ENCODE data around the gene AHCTF1. TPM values are rescaled to one million over a fixed set of nuclear protein-coding genes. Genes with fewer than 3 reads are reported as not detected.

AHCTF1 gene
- total and polyA plus RNA-seq, 2 of the 8 experiments (the other 6 are each of a cell fraction or from before 2014, with no cell fraction given): 7.9 to 44.5 TPM

DNA sequence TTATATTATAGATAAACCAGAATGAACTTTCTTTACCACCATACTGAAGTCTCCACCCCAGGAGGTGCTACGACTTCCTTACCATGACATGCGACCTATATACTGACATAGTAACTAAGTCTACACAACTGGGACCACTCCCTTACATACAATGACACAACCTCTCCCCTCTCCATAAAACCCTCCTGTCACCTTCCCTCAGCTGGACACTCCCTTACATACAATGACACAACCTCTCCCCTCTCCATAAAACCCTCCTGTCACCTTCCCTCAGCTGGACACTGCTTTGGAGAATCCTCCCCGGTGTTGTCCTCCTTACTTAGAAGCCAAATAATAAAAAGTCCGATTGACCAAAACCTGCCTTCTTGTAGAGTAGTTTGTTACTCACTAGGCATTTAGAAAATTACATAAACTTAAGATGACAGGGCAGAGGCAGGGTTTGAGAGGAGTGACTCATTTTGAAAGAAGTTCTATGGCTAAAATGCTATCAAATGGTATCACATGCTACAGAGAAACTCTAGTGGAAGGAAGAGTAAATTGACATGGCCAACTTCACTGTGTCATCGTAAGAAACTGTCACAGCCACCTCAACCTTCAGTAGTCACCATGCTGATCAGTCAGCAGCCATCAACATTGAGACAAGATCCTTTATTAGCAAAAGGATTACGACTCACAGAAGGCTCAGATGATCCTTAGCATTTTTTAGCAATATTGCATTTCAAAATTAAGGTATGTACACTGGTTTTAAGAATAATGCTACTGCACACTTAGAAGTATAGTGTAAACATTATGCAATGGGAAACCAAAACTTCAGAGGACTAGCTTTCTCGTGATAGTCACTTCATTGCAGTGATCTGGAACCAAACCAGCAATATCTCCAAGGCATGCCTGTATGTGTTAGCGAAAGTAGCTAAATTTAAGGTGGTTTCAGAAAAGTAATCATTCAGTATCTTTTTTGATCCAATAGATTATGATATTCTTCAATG, 56.4 kb downstream of the AHCTF1 start:
- Histone ChIP-seq H3K4me2 (ENCODE audit: insufficient read depth in 1 of 2, low read depth in 2 of 2, low read length in 2 of 2) (no peak overlapping the region), H3K79me1 (ENCODE audit: low read depth, low read length) (no peaks in the 10 kb centered on the region), H3K27me3 (replicated peaks in 1 of 4; ENCODE audit: control insufficient read depth in 3 of 4, extremely low read depth in 1 of 4, insufficient read depth in 3 of 4, low read length in 3 of 4) (no peaks in the 10 kb centered on the region), H3K23ac (ENCODE audit: insufficient read length) (no peak overlapping the region), H2BK20ac (ENCODE audit: low read length) (no peak overlapping the region), H2AFZ (ENCODE audit: low read length) (no peak overlapping the region), H3K79me2 (ENCODE audit: control insufficient read depth in 1 of 2, insufficient read depth in 2 of 2, low read length in 2 of 2) (peaks cover 0 to 13% of the 10 kb centered on the region in 2 experiments; a peak in 2 of 4 replicates), H4K8ac (ENCODE audit: extremely low read depth, insufficient read depth, low read length) (no peak overlapping the region), H2BK15ac (ENCODE audit: low read length) (no peak overlapping the region), H2BK120ac (replicated peaks; ENCODE audit: low read depth, low read length) (no peak overlapping the region), H3K36me3 (ENCODE audit: control insufficient read depth in 2 of 4, insufficient read depth in 4 of 4, low read length in 3 of 4) (peaks cover 9 to 48% (median 26%) of the 10 kb centered on the region in 4 experiments), H3K18ac (ENCODE audit: extremely low read depth, low read length) (no peak overlapping the region), H3K4me1 (replicated peaks in 1 of 4; ENCODE audit: control insufficient read depth in 3 of 4, insufficient read depth in 4 of 4, low read length in 3 of 4) (no peaks in the 10 kb centered on the region), H4K5ac (ENCODE audit: insufficient read length, low read depth, low read length) (no peak overlapping the region), H2AK5ac (ENCODE audit: low read depth, low read length) (no peak overlapping the region), H3K56ac (replicated peaks; ENCODE audit: insufficient read length, low read depth, low read length) (no peak overlapping the region), H2BK12ac (ENCODE audit: low read depth, low read length) (no peak overlapping the region), H3K23me2 (ENCODE audit: low read depth, low read length) (no peaks in the 10 kb centered on the region), H3K14ac (ENCODE audit: insufficient read length) (no peak overlapping the region), H4K91ac (replicated peaks; ENCODE audit: insufficient read length, low read length) (no peak overlapping the region), H3K4ac (replicated peaks; ENCODE audit: insufficient read length, low read depth, low read length) (no peak overlapping the region), H3K4me3 (ENCODE audit: extremely low read depth in 1 of 4, insufficient read depth in 2 of 4, low read depth in 3 of 4, low read length in 4 of 4) (no peak overlapping the region), H3K27ac (ENCODE audit: low read depth, low read length) (no peak overlapping the region), H4K20me1 (replicated peaks in 1 of 2; ENCODE audit: control insufficient read depth in 1 of 2, insufficient read depth in 2 of 2, low read length in 2 of 2) (peaks cover 4 to 8% of the 10 kb centered on the region in 2 experiments), H3K9ac (replicated peaks in 1 of 4; ENCODE audit: extremely low read depth in 1 of 4, low read depth in 3 of 4, low read length in 3 of 4) (no peak overlapping the region), H3K9me3 (ENCODE audit: insufficient read depth in 2 of 2, low read depth in 1 of 2, low read length in 1 of 2) (no peaks in the 10 kb centered on the region), H2BK5ac (ENCODE audit: low read depth, low read length) (no peak overlapping the region)
- TF ChIP-seq SIN3A (conservative IDR thresholded peaks at IDR 0.05 in 1 of 2, IDR thresholded peaks at IDR 0.05 in 1 of 2; ENCODE audit: low read depth in 1 of 2, low read length in 2 of 2): no peak
- no peak for TF ChIP-seq ZNF274 (IDR thresholded peaks at IDR 0.05; ENCODE audit: borderline replicate concordance, extremely low read depth, low read length)
- no peak for TF ChIP-seq TEAD4 (IDR thresholded peaks at IDR 0.05; ENCODE audit: low read depth, low read length)
- no peak for TF ChIP-seq GTF2F1 (IDR thresholded peaks at IDR 0.05; ENCODE audit: borderline replicate concordance, low read depth, low read length)
- TF ChIP-seq RNF2 (IDR thresholded peaks at IDR 0.05; ENCODE audit: borderline replicate concordance, low read depth, low read length, missing control alignments, poor library complexity, severe bottlenecking): no peak
- TF ChIP-seq, protein P1, sequence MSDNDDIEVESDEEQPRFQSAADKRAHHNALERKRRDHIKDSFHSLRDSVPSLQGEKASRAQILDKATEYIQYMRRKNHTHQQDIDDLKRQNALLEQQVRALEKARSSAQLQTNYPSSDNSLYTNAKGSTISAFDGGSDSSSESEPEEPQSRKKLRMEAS (IDR thresholded peaks at IDR 0.05): no peak
- no peak for TF ChIP-seq HDAC6 (IDR thresholded peaks at IDR 0.05; ENCODE audit: low read depth, low read length)
- no peak for TF ChIP-seq JUN (IDR thresholded peaks at IDR 0.05; ENCODE audit: low read depth, low read length)
- no peak for TF ChIP-seq RXRA (IDR thresholded peaks at IDR 0.05; ENCODE audit: insufficient read depth, low read depth, low read length)
- POLR2A ChIA-PET (ENCODE audit: partially characterized antibody): no interaction called here
- no peak for DNase-seq (ENCODE audit: low read depth in 1 of 2, low spot score in 2 of 2)
- FAIRE-seq: no peak
- WGBS, 2 experiments (ENCODE audit: extremely low coverage in 1 of 2, insufficient coverage in 1 of 2, insufficient read length in 1 of 2, insufficient replicate concordance in 2 of 2, low coverage in 1 of 2, low lambda C conversion rate in 2 of 2, missing lambda C conversion rate in 1 of 2): 91% methylated on average over 8 of the region's 8 CpGs; no CpG with 5 or more reads in 1 of the 2 experiments
- CTCF ChIA-PET (ENCODE audit: partially characterized antibody): no interaction called here
